Ishikawa (cell line): ENCODE data around the gene NTRK3.

Source experiments
- CEBPB ChIP-seq: IDR thresholded peaks from 2 replicates; pipeline ENCODE4 v1.6.1; 2012
- CREB1 ChIP-seq: IDR thresholded peaks from 2 replicates; pipeline ENCODE4 v1.6.1; 2012; ENCODE audit warnings: low read depth
- EGR1 ChIP-seq: IDR thresholded peaks from 2 replicates; pipeline ENCODE4 v1.6.1; 2012
- EP300 ChIP-seq: IDR thresholded peaks from 2 replicates; pipeline ENCODE4 v1.6.1; 2012; ENCODE audit warnings: borderline replicate concordance
- FOXM1 ChIP-seq: IDR thresholded peaks from 2 replicates; pipeline ENCODE4 v1.6.1; 2012; ENCODE audit warnings: low read depth, borderline replicate concordance
- NFIC ChIP-seq: IDR thresholded peaks from 2 replicates; pipeline ENCODE4 v1.6.1; 2012
- RAD21 ChIP-seq: IDR thresholded peaks from 2 replicates; pipeline ENCODE4 v1.6.1; 2012; ENCODE audit warnings: low read depth
- TAF1 ChIP-seq: IDR thresholded peaks from 2 replicates; pipeline ENCODE4 v1.6.1; 2012; ENCODE audit warnings: low read depth, mild to moderate bottlenecking
- TCF12 ChIP-seq: IDR thresholded peaks from 2 replicates; pipeline ENCODE4 v1.6.1; 2012; ENCODE audit warnings: low read depth
- TEAD4 ChIP-seq: IDR thresholded peaks from 2 replicates; pipeline ENCODE4 v1.6.1; 2012
- YY1 ChIP-seq: IDR thresholded peaks from 2 replicates; pipeline ENCODE4 v1.6.1; 2012; ENCODE audit warnings: low read depth
- ZBTB7A ChIP-seq: IDR thresholded peaks from 2 replicates; pipeline ENCODE4 v1.6.1; 2012; ENCODE audit warnings: low read depth
- TF ChIP-seq, protein P1 (sequence below): IDR thresholded peaks from 2 replicates; pipeline ENCODE4 v1.6.1; 2012; ENCODE audit warnings: low read depth, mild to moderate bottlenecking
- TF ChIP-seq, protein P2 (sequence below): IDR thresholded peaks from 2 replicates; pipeline ENCODE4 v1.6.1; 2012
- TF ChIP-seq, protein P3 (sequence below): IDR thresholded peaks from 2 replicates; pipeline ENCODE4 v1.6.1; 2012

Gene NTRK3

DNA sequence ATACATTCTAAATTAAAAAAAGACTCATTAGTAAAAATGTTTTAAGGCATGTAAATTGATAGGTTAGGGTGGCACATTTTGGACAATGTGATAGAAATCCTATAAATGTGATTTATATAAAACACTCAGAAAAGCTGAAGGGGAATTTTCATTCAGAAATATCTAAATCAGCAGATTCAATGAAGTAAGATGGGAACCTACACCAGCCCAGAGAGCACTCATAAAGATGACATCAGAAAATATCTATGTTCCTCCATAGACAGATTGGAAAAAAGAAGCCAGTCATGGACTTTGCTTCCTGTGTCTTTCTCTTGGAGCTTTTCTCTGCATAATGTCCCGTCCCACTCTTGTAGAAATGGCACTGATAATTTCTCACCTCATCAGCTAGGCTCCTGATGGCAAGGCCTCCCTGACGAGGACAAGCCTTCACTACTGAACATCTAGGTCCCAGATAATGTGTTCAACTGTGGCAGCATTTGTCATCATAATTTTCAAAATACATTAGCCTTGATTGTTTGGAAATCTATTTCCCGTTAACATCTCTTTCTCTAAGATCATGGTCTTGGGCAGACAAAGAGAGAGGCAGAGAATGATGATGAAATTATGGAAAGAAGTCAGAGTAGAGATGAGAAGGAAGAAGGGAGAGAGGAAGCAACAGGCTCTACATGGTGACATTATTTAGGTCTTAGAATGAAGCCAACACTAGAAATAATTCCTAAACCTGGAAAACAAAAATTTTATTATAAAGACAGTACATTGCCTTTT is 354.4 kb downstream of the NTRK3 start:
- TF ChIP-seq ZBTB7A = no peak
- TF ChIP-seq CEBPB = no peak
- TF ChIP-seq NFIC = no peak
- no peak for TF ChIP-seq EGR1
- TF ChIP-seq, protein P1, sequence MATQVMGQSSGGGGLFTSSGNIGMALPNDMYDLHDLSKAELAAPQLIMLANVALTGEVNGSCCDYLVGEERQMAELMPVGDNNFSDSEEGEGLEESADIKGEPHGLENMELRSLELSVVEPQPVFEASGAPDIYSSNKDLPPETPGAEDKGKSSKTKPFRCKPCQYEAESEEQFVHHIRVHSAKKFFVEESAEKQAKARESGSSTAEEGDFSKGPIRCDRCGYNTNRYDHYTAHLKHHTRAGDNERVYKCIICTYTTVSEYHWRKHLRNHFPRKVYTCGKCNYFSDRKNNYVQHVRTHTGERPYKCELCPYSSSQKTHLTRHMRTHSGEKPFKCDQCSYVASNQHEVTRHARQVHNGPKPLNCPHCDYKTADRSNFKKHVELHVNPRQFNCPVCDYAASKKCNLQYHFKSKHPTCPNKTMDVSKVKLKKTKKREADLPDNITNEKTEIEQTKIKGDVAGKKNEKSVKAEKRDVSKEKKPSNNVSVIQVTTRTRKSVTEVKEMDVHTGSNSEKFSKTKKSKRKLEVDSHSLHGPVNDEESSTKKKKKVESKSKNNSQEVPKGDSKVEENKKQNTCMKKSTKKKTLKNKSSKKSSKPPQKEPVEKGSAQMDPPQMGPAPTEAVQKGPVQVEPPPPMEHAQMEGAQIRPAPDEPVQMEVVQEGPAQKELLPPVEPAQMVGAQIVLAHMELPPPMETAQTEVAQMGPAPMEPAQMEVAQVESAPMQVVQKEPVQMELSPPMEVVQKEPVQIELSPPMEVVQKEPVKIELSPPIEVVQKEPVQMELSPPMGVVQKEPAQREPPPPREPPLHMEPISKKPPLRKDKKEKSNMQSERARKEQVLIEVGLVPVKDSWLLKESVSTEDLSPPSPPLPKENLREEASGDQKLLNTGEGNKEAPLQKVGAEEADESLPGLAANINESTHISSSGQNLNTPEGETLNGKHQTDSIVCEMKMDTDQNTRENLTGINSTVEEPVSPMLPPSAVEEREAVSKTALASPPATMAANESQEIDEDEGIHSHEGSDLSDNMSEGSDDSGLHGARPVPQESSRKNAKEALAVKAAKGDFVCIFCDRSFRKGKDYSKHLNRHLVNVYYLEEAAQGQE = no peak
- no peak for TF ChIP-seq TCF12
- TF ChIP-seq TEAD4 = no peak

DNA sequence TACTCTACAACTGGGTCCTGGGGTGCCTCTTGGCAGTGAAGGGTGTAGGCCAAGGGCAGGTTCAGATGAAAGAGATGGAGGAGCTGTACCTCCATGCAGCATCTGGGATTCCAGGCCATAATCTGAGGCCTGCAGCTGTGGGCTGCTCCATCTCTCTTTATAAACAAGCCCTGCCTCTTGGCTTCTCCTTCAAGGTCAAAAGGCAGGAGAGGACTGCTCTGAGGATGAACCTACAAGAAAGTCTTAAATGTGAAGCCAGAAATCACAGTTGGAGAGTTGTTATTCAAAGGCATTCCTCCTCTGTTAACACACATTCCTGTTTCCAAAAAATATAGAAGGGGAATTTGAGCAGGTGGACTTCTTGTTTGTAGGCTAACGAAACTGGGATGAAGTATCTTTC is 355.5 kb downstream of the NTRK3 start:
- TF ChIP-seq FOXM1 = no peak
- TF ChIP-seq, protein P2, sequence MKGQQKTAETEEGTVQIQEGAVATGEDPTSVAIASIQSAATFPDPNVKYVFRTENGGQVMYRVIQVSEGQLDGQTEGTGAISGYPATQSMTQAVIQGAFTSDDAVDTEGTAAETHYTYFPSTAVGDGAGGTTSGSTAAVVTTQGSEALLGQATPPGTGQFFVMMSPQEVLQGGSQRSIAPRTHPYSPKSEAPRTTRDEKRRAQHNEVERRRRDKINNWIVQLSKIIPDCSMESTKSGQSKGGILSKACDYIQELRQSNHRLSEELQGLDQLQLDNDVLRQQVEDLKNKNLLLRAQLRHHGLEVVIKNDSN = no peak
- TF ChIP-seq, protein P3, sequence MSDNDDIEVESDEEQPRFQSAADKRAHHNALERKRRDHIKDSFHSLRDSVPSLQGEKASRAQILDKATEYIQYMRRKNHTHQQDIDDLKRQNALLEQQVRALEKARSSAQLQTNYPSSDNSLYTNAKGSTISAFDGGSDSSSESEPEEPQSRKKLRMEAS = no peak
- TF ChIP-seq RAD21 = no peak
- no peak for TF ChIP-seq NFIC
- no peak for TF ChIP-seq ZBTB7A
- TF ChIP-seq YY1 = no peak
- TF ChIP-seq CREB1 = no peak
- TF ChIP-seq TEAD4 = no peak
- TF ChIP-seq TAF1 = no peak
- TF ChIP-seq, protein P1 = no peak
- TF ChIP-seq CEBPB = no peak
- TF ChIP-seq EGR1 = no peak
- TF ChIP-seq EP300 = no peak
- TF ChIP-seq TCF12 = no peak

DNA sequence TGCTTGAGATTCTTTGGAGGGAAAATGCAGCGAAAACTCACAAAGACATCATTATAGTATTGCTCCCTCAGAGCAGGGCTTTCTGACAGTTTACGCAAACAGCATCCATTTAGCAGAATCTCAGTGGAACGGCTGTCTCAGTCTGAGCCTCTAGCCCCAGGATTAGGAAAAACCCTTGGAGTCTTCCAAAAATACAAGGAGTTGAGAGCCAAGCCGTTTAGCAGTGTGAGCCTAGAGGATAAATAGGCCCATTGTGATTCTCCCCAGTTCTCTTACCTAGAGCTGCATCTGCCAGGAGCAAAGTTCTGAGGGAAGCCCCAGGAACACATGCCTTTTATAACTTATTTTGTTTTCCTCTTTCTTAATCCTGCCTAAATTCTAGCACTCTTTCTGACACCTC is 359.6 kb downstream of the NTRK3 start:
- no peak for TF ChIP-seq TAF1
- TF ChIP-seq, protein P3 = no peak
- TF ChIP-seq, protein P1 = no peak
- TF ChIP-seq YY1 = no peak
- TF ChIP-seq, protein P2 = no peak

DNA sequence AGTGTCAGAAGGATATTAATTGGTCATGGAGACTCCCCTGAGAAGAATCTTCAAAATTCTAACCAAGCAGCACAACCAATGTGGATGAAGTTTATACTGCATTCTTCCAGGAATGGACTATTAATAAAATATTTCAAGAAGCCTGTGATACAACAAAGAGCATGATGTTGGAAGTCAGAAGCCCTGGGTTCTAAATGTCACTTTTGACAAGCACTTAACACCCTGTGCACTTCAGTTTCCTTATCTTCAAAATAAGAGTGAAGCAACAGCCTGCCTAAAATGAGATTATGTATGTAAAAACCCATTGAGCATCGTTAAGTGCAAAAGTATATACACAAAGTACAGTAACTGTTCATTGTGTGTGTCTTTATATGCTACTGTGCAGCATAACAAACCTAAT is 369.4 kb downstream of the NTRK3 start:
- no peak for TF ChIP-seq TCF12
- no peak for TF ChIP-seq EP300
- no peak for TF ChIP-seq YY1
- no peak for TF ChIP-seq CREB1
- TF ChIP-seq TAF1 = no peak
- no peak for TF ChIP-seq CEBPB

DNA sequence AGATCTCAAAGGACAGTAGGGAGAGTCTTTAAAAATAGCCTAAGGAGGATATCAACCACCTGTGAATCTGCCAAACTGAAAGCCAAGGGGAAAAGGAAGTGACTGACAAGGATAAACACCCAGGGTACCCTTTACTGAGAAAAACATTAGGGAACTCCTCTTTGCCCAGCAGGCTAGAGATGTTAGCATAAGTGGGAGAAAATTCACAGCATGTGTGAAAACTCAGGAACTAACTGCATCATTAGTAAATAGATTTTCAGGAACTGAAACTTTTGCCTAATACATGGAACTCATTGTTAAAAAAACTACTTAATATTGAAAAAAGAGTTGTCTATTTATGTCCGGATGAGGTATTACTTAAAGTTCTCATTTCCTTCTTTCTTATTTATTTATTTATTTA is 375.5 kb downstream of the NTRK3 start:
- TF ChIP-seq ZBTB7A (no peak), EGR1 (no peak), TAF1 (no peak), EP300 (no peak), RAD21 (no peak)
- TF ChIP-seq, protein P2 = no peak
